ENCODE data around the gene MAS1.
"Not testable (repeated sequence)": the region's sequence is repeated elsewhere in the genome, so short reads cannot be mapped to it uniquely, and the experiment has no call there.

The MAS1 gene

DNA sequence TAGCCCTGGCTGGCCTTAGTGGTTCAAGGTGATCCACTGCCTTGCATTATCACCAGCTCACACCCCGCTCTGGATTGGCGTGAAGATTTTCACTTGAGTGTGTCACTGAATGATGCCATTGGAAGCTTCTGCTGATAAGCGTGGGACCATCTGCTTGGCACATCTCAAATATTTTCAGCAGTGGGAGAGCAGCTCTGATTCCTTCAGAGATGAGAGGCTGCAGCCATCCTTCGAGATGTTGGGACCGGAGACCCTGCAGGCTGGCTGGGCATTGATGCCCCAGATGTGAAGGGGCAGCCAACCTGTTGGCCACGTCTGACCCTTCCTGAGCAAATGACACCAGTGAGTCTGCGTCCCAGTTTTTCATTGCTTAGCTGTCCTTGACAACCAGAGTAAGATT lies at the start of gene MAS1:
Gene MAS1 (plus strand): TSS at position 197 of the 400 bp plus-strand sequence. CDS start 15,968 bp downstream, outside the sequence.
- DNase-seq: no peak

DNA sequence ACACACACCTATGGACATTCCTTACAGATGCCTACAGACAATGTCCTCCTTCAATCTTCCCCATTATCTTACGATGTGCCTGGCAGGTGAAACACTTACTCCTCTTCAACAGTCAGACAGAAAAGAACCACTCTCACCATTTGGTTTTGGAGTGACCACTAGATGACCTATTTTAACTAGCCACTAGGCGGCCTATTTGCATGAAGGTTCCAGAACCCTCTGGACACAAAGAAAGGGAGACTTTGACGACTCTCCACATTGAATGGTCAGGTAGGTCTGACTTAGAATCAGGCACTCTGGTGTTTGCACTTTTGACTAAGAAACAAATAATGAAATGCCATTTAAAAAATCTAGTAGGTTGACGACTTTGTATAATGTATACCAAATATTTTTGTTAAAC lies 48.8 kb upstream of the MAS1 start:
- no peak for DNase-seq

DNA sequence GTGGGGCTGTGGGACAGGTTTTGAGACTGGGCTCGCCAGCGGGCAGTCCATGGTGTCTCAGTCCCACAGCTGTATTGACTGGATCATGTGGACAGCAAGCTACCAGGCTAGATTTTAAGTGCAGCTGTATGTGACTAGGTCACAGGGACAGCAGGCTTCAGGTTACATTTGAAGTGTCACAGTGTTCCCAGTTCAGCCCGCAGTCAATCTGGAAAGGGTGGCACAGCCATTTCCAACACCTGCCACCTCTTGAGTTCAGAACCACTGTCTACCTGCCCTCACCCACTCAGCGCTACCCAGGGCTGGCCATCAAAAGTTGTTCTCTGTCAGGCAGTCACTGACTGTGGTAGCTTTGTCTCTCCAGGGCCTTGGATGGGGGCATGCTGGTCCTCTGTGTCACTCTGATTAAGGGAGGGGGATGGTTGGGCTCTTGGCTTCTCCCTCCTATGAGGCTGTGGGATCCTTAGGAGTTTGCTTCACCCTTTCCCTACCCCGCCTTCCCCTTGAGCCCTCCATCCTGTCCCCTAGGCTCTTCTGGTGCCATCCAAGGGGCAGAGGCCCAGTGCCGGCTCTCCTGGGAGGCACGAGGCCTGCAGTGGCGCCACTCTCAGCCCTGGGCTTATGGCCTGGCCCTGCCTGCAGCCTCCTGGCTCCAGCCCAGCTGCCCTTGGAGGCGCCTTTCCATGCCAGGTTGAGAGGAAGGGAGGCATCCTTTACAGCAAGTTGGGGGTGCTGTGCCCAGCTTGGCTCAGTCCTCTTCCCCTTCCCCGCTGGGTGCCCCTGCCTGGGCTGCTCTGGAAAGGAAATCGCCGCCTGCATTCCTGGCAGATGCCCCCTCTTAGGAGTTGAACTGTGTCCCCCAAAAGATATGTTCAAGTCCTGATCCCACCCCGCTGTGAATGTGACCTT lies 45.8 kb upstream of the MAS1 start:
- DNase-seq: no peak

DNA sequence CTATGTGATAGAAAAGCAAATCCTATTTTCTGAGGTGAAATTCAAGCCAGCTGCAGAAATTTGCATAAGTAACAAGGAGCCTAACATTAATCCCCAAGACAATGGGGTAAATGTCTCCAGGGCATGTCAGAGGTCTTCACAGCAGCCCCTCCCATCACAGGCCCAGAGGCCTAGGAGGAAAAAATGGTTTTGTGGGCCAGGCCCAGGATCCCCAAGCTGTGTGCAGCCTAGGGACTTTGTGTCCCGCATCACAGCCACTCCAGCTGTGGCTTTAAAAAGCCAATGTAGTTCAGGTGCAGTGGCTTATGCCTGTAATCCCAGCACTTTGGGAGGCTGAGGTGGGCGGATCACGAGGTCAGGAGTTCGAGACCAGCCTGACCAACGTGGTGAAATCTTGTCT lies 42.2 kb upstream of the MAS1 start:
- DNase-seq: not testable (repeated sequence)

DNA sequence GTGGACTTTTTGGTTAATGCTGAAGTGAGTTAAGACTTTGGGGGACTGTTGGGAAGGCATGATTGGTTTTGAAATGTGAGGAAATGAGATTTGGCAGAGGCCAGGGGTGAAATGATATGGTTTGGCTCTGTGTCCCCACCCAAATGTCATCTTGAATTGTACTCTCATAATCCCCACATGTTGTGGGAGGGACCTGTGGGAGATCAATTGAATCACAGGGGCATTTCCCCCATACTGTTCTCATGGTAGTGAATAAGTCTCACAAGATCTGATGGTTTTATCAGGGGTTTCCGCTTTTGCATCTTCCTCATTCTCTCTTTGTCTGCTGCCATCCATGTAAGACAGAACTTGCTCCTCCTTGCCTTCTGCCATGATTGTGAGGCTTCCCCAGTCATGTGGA lies 40.9 kb upstream of the MAS1 start:
- not testable (repeated sequence) for DNase-seq

DNA sequence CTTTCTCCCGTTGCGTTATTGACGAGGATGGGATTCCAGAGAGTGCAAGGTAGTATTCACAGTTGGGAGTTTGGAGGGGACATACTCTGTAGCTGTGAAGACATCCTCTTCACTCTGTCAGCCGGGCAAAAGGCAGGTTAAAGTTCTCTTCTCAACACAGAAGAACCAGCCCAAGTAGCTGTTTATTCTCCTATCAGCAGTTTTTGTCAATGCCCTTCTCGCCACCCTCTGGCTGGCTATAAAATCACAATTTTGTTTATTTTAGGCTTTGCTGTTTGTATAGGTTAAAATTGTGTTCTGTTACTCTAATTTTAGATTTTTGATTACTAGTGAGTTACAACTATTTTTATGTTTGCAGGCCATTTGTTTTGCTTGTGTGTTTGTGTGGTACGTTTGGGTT lies 37.9 kb upstream of the MAS1 start:
- DNase-seq: no peak

DNA sequence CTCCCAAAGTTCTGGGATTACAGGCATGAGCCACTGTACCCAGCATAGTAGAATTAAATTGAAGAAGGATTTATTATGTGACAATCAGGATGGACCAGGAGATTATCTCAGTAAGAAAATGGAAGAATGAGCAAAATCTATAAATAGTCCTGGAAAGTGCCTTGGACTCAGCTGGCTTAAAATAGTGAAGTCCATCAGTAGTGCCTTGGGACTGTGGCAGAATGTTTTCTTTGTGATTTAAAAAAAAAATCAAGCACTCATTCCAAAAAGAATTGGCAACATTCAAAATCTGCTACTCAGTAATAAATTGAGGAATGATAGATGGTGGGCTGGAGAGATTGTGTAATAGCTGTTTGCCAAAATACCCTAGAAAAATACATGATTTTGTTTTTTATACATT lies 37.0 kb upstream of the MAS1 start:
- no peak for DNase-seq

DNA sequence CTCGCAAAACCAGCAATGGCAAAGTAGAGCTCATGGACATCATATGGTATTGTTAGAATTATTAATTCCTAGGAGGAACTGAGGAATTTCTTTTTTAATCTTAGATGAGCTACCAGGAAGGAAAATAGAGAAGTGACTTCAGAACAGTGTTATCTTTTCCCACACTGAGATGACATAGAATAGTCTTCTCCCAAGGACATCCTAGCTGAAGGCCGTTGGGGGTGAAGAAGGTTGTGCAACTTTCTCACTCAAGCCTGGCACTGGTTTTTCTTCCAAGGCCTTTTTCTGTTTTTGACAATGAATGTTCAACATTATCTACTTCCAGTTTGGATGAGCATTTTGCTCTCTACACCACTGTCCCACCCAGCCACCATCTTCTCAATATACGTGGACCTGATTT lies 35.8 kb upstream of the MAS1 start:
- no peak for DNase-seq

DNA sequence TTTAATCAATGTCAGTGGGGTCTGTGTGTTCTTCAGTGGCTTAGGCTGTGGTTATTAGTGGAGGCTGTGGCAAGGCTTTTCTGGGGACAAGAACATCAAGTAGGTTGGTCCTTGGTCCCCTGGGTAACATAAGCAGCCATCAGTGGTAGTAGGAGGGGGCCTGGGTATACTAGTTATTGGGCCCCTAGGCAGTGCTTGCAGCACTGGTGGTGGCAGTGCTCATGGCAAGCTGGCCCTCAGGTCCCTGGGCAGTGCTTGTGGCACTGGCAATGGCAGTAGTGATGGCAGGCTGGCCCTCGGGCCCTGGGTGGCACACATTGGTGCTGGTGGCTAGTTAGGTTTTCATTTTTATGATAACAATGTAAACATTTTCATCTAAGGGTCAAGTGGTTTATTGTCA lies 32.5 kb upstream of the MAS1 start:
- no peak for DNase-seq

DNA sequence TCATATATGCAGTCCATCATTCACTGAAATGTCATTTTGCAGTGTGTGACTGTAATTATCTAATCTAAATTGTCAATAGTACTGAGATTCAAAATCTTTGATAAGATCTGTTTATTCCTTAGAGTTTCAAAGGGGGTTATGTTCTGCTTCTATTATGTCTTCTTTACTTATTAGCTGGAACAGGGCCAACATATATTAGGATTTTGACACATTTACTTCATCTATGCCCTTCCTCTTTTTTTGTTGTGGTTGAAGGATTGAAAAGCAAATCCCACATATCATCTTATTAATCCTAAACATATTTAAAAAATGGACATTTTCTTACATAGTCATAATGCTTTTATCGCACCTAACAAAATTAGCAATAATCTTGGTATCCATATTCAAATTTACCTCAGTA lies 30.3 kb upstream of the MAS1 start:
- no peak for DNase-seq

DNA sequence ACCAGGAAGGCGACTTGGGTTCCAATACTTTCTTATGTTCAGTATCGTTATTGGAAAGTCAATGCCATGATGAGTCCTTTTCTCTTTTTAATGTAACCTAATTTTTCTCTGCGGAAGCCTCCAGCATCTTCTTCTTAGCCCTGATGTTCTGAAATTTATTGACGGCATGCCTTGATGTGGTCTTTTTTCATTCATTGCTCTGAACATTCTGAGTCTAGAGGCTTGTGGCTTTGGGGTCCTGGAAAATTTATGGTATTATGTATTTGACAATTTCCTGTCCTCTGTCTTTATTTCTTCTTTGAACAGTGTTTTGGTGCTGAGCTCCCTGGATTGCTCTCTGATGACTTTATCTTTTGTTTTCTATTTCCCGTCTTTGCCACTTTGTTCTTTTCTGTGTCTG lies 28.7 kb upstream of the MAS1 start:
- no peak for DNase-seq

DNA sequence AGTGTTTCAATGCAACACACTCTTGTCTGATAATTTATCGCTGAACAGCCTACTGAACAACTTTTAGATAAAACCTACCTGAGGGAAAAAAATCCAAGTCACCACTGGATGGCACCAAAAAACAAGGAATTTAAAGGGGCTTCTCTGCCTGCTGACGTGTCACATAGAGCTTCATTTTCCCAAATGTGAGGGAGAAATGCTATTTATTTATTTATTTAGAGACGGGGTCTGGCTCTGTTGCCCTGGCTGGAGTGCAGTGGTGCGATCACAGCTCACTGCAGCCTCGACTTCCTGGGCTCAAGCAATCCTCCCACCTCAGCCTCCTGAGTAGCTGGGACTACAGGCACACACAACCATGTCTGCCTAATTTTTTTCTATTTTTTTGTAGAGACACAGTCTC lies 27.4 kb upstream of the MAS1 start:
- peak; percentile 27 for DNase-seq

DNA sequence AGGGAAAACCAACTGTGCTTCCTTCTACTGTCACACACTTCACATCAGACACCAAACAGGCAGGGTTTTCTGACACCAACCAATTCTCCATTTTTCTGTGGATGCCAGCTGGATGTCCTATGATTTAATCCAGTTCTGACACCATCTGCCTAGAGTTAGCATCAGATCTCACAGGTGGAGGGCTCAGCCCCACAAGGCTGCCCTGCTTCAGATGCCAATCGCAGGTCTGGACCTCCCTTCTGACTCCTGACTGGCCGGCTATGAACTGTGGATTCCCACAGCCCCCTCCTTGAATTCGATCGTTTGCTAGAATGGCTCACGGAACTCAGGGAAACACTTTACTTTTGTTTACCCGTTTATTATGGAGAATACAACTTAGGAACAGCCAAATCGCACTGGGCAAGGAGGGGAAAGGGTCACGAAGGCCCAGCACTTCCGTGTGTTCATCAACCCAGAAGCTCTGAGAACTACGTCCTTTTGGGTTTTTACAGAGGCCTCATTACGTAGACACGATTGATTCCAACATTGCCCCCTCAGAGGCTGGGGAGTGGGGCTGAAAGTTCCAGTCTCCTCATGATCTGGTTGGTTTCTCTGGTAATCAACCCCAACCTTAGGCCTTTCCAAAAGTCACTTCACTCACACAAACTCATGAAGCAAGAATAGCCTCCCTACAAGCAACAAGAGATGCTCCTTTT lies 25.4 kb upstream of the MAS1 start:
- no peak for DNase-seq

DNA sequence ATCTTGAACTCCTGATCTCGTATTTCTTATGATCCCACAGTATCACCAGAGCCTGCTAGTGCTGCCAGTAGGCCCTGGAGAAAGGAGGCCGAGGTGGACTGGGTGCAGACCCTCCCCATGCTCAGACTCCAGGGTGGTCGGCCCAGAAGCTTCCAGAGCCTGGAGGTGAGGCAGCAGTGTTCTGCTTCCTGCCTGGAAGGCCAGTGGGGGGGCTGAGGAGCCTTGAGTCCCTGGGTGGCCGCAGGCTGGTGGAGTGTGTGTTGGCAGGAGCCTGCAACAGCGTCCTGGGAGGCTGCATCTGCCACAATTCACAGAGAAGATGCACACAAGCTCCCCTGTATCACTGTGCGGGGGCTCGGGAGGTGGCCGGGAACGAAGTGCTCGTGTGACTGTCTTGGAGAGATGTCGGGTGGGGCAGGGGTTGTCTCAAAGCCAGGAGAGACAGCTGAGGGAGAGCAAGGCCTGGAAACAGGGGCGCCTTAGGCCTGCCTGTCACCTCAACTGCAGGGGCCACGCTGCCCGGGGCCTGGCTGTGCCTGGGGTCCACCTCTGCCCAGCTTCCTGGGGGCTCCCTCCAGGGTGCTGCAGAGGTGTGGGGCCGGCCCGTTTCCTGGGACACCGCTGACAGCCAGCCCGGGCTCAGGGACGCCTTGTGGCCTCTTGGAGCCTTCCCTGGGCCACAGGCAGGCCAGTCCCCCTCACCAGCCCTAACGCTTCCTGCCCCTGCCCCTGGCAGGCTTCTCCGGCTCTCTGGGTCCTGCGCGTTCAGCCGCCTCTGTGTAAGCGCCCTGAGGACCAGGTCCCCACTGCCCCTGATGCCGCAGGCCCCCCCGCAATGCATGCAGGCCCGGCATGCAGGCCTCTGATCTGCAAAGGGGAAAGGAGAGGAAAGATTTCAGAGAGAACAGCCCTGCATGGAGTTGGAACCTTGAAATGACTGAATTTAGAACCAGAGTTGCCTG lies 24.2 kb upstream of the MAS1 start:
- DNase-seq: no peak

DNA sequence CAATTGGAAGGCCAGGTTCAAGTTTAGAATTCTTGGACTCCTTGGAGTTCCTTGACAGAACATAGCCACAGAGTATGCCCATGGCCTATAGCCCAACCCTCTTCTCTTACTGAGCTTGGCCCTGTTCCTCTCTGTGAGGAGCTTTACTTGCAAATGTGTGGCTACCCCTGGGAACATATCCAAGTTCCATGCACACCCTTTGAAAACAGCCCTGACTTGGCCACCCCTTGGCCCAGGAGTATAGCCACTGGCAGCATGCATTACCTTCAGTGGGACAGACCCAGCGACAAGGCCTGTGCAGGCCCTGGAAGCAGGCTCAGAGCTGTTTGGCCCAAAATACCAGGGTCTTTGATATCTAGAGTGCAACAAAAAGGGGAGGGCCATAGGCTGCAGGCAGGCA lies 19.5 kb upstream of the MAS1 start:
- no peak for DNase-seq

DNA sequence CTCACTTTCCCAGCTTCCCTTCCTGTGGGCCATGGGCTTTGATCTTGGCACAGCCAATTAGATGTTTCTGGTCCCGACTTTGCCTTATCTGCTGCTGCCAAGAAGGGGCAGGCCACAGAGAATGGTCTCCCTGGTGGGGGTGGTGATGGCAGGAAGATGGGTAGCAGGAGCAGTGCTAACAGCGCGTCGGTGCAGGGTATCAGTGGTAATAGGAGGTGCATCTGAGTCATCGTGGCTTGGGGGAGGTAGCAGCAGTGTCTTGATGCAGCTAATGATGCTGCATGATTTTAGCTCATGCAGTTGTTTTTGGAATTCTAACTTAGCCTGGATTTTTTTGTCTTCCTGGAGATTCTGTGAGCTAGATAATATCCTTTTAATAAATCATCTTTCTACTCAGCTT lies 18.9 kb upstream of the MAS1 start:
- DNase-seq: no peak

DNA sequence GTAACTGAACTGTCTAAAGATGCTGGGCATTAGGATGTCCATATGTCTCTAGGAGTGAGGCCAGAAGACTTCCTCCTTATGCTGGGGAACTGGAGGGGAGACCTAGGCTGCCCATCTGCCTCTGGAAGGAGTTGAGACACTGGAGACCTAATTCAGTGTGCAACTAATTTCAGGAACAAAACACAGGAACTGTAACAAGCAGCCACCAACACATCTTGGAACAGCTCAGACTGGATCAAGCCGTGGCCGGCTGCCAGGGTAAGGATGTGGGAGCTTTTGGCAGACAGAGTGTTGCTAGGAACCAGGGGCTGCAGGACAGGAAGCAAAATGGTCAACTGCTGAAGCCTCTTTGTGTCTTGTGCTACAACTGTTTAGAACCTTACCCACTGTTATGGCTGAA lies 16.4 kb upstream of the MAS1 start:
- no peak for DNase-seq

DNA sequence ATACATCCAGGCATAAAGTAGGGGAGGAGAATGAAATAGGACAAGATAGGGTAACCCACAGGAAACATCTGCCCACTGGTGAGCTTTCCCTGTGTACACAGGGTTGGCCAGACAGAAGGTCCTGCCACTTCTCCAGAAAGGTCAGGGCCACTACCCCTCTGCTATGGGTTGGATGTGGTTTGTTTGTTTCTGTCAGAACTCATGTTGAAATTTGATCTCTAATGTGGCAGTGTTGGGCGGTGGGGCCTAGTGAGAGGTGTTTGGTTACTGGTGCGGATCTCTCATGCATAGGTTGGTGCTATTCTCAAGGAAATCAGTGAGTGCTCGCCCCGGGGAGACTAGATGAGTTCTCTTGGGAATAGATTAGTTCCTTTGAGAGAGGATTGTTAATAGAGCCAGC lies 15.6 kb upstream of the MAS1 start:
- DNase-seq: no peak

DNA sequence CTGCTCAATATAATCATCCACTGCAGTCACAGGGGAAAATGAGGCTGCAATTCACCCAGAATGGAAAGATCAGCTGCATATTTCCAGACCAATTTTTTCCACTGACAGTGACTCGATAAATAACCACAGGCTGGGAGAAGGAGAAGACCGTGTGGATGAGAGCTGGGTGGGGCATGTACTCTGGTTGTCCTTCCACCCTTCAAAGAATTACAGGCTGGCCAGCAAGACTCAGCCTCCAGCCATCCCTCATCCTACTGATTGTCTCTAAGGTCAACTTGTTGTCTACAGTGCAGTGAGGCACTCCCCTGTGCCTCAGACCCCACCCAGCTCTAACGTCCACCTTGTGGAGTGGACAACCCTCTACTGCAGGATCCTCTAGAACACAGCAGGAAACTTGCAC lies 14.5 kb upstream of the MAS1 start:
- DNase-seq: no peak

DNA sequence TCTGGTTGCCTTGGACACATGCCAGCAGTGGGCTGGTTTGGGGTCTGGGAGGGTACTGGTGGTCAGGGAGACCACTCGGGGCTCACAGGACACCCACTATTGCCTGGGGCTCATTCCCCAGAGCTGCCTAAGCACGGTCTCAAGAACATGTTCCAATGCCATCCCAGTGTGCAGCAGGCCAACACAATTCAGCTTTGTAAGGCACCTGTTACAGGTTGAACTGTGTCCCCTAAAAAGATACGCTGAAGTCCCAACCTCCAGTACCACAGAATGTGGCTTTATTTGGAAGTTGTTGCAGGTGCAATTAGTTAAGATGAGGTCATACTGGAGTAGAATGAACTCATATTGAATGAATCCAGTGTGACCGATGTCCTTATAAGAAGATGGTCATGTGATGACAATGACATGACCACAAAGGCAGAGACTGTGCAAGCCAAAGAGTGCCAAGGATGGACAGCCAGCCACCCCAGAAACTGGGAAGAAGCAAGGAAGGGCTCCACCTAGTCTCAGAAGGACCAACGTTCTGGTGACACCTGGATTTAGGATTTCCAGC lies 13.5 kb upstream of the MAS1 start:
- no peak for DNase-seq

DNA sequence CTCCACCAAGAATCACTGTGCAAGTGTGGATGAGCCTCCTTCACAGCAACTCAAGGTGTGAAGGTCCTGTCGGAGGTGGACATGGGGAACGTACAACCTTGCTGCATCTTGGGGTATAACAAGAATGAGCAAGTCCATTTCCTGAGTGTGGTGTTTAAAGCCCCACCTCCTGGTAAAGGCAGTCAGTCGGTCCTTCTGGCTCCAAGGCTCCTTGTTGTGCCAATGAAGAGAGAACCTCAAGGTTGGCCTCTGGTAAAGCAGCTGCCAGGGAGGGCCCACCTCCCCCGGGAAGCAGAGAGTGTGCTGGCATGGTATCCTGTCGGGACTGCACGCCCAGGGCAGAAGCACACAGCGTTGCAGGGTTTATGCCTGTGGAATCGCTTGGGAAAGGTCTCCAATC lies 12.4 kb upstream of the MAS1 start:
- DNase-seq: no peak

DNA sequence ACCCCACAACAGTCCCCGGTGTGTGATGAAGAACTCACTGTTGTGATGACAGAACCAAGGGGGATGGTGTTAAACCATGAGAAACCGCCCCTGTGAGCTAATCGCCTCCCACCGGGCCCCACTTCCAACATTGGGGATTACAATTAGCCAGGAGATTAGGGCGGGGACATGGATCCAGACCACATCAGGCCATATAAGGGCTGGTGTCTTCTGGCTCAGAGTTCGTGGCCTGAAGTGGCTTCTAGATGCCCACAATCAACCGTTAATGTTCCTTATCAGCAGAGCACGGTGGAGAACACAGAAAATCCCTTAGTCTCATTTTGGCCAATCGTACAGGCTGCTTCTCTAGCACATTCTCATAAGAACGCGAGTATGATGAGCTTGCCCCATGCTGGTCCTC lies 10.9 kb upstream of the MAS1 start:
- DNase-seq: no peak

DNA sequence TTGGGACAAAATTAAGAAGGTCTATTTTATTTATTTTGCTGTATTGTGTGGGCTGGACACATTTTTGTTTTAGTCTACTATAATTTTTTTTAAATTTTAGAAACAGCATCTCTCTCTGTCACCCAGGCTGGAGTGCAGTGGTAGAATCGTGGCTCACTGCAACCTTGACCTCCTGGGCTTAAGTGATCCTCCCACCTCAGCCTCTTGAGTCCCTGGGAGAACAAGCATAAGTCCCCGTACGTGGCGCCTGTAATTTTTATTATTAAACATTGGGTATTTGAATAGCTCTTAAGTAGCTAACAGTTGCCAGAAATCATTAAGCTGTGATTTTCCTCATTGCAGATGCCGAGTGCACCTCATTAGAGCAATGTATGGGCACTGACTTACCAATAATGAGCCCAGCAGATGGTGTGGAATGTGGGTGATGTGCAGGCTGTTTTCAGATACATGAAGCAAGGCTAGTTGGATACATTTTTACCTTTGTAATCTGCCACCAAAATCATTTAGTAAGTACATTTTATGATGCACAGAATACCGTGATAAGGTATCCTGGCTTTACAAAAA lies 10.3 kb upstream of the MAS1 start:
- no peak for DNase-seq
